Epithelial cell of alveolus of lung (primary cell): Measurements from ENCODE around the gene CTR9. TPM values are rescaled to one million over a fixed set of nuclear protein-coding genes. Genes with fewer than 3 reads are reported as not detected.

ENCODE experiments used
- total RNA-seq: library from RNA; depleted of rRNA; stranded (reverse); fragments of >200 nt; gene quantifications from 2 replicates; pipeline ENCODE4 v1.2.1, GENCODE V29; 2015

Gene CTR9
- total RNA-seq, result 16.8 and 19.5 TPM in 2 replicates

GRCh38 chr11:10750838-10751580, at the start of gene CTR9:
Gene CTR9 (plus strand): TSS chr11:10751246. CDS start chr11:10751413, 167 bp downstream.

GRCh38 chr11:10808553-10809372, 57.7 kb downstream of the CTR9 start, which contains the start of gene EIF4G2:
Gene EIF4G2 (minus strand): TSS chr11:10808926.

Other genes with a start within 250 kb of the CTR9 start
- 18.1 and 29.0 TPM in 2 replicates for gene RNF141, start 210.1 kb upstream of the CTR9 start, total RNA-seq
- gene LYVE1, start 182.6 kb upstream of the CTR9 start, total RNA-seq, result 1.2 and 2.3 TPM in 2 replicates
- gene IRAG1, start 57.5 kb upstream of the CTR9 start, total RNA-seq, result 0.64 and 4.1 TPM in 2 replicates
- gene EIF4G2, start 57.7 kb downstream of the CTR9 start, total RNA-seq, result 482 and 501 TPM in 2 replicates
- 16.7 and 59.9 TPM in 2 replicates for gene ZBED5, start 106.8 kb downstream of the CTR9 start, total RNA-seq